IMR-90 (cell line): ENCODE results near the gene CPLX3. TPM values are rescaled to one million over a fixed set of nuclear protein-coding genes. Genes with fewer than 3 reads are reported as not detected.

Experiments used
- RCOR1 ChIP-seq: IDR thresholded peaks from 2 replicates; pipeline ENCODE4 v1.6.1; 2012; ENCODE audit warnings: mild to moderate bottlenecking, low read length, improper control_type of control experiment; ENCODE audit not compliant: insufficient replicate concordance
- RFX5 ChIP-seq: IDR thresholded peaks from 2 replicates; pipeline ENCODE4 v1.8.0; 2012; ENCODE audit warnings: low read depth, mild to moderate bottlenecking, low read length, moderate library complexity
- polyA plus RNA-seq, 3 experiments: library from polyadenylated mRNA; depleted of rRNA; stranded (reverse); fragments of >200 nt; gene quantifications; 2 replicates each; pipeline ENCODE4 v1.2.3, GENCODE V29; 2012; ENCODE audit warnings: low replicate concordance in 1 of 3
- total RNA-seq: library from RNA; depleted of rRNA; stranded (reverse); fragments of >200 nt; gene quantifications from 2 replicates; pipeline ENCODE4 v1.2.3, GENCODE V29; 2012
- TF ChIP-seq, protein P1 (sequence below): conservative IDR thresholded peaks from 2 replicates; pipeline ENCODE4 v1.5.1; 2012; ENCODE audit warnings: mild to moderate bottlenecking, low read depth, low read length, improper control_type of control experiment

CPLX3 gene
- total and polyA plus RNA-seq, 2 of the 4 experiments (the other 2 are of a cell fraction), result not detected

DNA sequence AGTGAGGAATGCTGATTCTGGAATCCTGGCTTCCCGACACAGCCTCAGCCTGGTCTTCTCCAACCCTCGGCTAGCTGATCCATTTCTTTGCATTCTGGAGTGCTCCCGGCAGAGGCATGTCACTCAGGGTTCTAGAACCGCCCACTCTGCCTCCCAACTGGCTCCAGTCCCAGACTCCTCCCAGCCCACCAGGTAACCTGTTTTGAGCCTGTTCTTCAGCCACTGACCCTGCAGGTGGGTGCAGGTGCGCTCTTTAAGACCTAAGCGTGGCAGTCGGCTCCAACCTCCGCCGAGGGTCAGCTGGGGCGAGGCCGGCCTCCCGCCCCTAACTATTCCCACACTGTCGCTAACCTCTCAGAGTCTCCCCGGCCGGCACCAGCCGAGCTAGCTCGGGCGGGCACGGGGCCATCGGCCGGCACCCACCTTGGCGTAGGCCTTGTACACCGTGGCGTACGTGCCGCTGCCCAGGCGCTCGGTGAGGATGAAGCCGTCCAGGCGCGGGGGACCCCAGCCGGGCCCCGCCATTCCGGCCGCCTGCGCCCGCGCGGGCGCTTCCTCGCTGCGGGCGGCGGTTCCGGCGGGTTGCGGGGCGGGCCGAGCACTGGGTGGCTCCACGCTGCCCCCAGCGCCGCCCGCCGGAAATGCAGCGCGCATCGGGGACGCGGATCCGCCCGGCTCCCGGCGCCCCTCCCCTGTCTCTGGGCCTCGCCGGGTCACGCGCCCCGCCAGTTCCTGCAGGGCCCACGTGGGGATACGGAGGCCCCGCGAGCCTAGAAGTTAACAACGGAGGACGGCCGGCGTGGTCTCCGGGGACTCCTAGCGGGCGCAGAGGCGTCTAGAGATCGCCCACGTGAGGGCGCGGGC, 16.4 kb downstream of the CPLX3 start, which contains the start of gene ULK3 (continued):
- TF ChIP-seq, protein P1, sequence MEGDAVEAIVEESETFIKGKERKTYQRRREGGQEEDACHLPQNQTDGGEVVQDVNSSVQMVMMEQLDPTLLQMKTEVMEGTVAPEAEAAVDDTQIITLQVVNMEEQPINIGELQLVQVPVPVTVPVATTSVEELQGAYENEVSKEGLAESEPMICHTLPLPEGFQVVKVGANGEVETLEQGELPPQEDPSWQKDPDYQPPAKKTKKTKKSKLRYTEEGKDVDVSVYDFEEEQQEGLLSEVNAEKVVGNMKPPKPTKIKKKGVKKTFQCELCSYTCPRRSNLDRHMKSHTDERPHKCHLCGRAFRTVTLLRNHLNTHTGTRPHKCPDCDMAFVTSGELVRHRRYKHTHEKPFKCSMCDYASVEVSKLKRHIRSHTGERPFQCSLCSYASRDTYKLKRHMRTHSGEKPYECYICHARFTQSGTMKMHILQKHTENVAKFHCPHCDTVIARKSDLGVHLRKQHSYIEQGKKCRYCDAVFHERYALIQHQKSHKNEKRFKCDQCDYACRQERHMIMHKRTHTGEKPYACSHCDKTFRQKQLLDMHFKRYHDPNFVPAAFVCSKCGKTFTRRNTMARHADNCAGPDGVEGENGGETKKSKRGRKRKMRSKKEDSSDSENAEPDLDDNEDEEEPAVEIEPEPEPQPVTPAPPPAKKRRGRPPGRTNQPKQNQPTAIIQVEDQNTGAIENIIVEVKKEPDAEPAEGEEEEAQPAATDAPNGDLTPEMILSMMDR, result peak; percentile 79
- no peak; the same call in 1 of the 2 replicates for TF ChIP-seq RFX5
- TF ChIP-seq RCOR1, result no peak
